HepG2 (cell line): ENCODE data around the gene KCNJ14. TPM values are rescaled to one million over a fixed set of nuclear protein-coding genes. Genes with fewer than 3 reads are reported as not detected.

Experiments used
- FOXA3 ChIP-seq: IDR thresholded peaks from 2 replicates; pipeline ENCODE4 v1.6.1; 2016; ENCODE audit warnings: missing genetic modification reagents, missing compliant biosample characterization
- MATR3 ChIP-seq: sonication (generic); formaldehyde crosslinking; IDR thresholded peaks from 2 replicates; pipeline ENCODE4 v1.4.0; 2020; ENCODE audit warnings: missing genetic modification reagents
- MED8 ChIP-seq: sonication (generic); formaldehyde crosslinking; IDR thresholded peaks from 2 replicates; pipeline ENCODE4 v1.8.1; 2023; ENCODE audit warnings: mild to moderate bottlenecking, missing genetic modification reagents; ENCODE audit not compliant: insufficient replicate concordance
- SATB2 ChIP-seq: sonication (generic); formaldehyde crosslinking; IDR thresholded peaks from 2 replicates; pipeline ENCODE4 v1.5.0; 2020; ENCODE audit warnings: missing genetic modification reagents
- SKI ChIP-seq: fragments of 450-650 bp; IDR thresholded peaks from one replicate; pipeline ENCODE4 v1.6.1; 2018; ENCODE audit warnings: mild to moderate bottlenecking; ENCODE audit not compliant: partially characterized antibody
- TEAD3 ChIP-seq: optimal IDR thresholded peaks from 2 replicates; pipeline ENCODE3; 2016; ENCODE audit warnings: borderline replicate concordance
- TRIM24 ChIP-seq: sonication (generic); formaldehyde crosslinking; IDR thresholded peaks from 2 replicates; pipeline ENCODE4 v1.8.0; 2022; ENCODE audit warnings: mild to moderate bottlenecking, missing genetic modification reagents
- ZBTB3 ChIP-seq: sonication (generic); formaldehyde crosslinking; IDR thresholded peaks from 2 replicates; pipeline ENCODE4 v1.4.0; 2020; ENCODE audit warnings: low read depth, mild to moderate bottlenecking, moderate library complexity, missing genetic modification reagents, borderline replicate concordance
- ZFP37 ChIP-seq: sonication (generic); formaldehyde crosslinking; IDR thresholded peaks from 2 replicates; pipeline ENCODE4 v1.4.0; 2020; ENCODE audit warnings: missing genetic modification reagents, borderline replicate concordance
- ZKSCAN5 ChIP-seq: sonication (generic); formaldehyde crosslinking; IDR thresholded peaks from 2 replicates; pipeline ENCODE4 v1.5.1; 2020; ENCODE audit warnings: mild to moderate bottlenecking, missing genetic modification reagents
- ZNF10 ChIP-seq: sonication (generic); formaldehyde crosslinking; IDR thresholded peaks from 2 replicates; pipeline ENCODE4 v1.4.0; 2020; ENCODE audit warnings: mild to moderate bottlenecking, low read depth, missing genetic modification reagents, borderline replicate concordance
- ZNF20 ChIP-seq: sonication (generic); formaldehyde crosslinking; IDR thresholded peaks from 2 replicates; pipeline ENCODE4 v1.4.0; 2020; ENCODE audit warnings: mild to moderate bottlenecking, moderate library complexity, missing genetic modification reagents
- ZNF224 ChIP-seq: sonication (generic); formaldehyde crosslinking; IDR thresholded peaks from 2 replicates; pipeline ENCODE4 v1.5.0; 2020; ENCODE audit warnings: mild to moderate bottlenecking, missing genetic modification reagents
- ZNF230 ChIP-seq: sonication (generic); formaldehyde crosslinking; IDR thresholded peaks from 2 replicates; pipeline ENCODE4 v1.4.0; 2020; ENCODE audit warnings: mild to moderate bottlenecking, missing genetic modification reagents
- polyA plus RNA-seq, 8 experiments: library from polyadenylated mRNA; depleted of rRNA in 3 of 8; stranded (reverse) in 7 of 8; unstranded in 1 of 8; fragments of >200 nt; fragmentation: Illumina TruSeq in 4 of 8; extraction: Trizol in 4 of 8; gene quantifications; 2 replicates each; pipeline versions ENCODE4 v1.2.1 to v1.2.3, GENCODE V29; 2011 to 2016; ENCODE audit warnings: low read depth in 4 of 8, missing spikeins in 1 of 8, mixed read lengths in 1 of 8; ENCODE audit not compliant: insufficient read depth in 1 of 8
- total RNA-seq, 5 experiments: library from RNA; depleted of rRNA; stranded (reverse); fragments of >200 nt; fragmentation: Illumina TruSeq; extraction: Trizol; gene quantifications; 2 replicates each; pipeline ENCODE4 v1.2.3, GENCODE V29; 2016; ENCODE audit warnings: low read depth in 1 of 5
- TF ChIP-seq, protein P1 (sequence below): sonication (generic); IDR thresholded peaks from 2 replicates; pipeline ENCODE4 v1.6.1; 2016; ENCODE audit warnings: low read depth, borderline replicate concordance
- TF ChIP-seq, protein P2 (sequence below): sonication (generic); formaldehyde crosslinking; IDR thresholded peaks from 2 replicates; pipeline ENCODE4 v1.4.0; 2020; ENCODE audit warnings: missing genetic modification reagents, borderline replicate concordance
- TF ChIP-seq, protein P3 (sequence below): sonication (generic); formaldehyde crosslinking; IDR thresholded peaks from 2 replicates; pipeline ENCODE4 v1.5.0; 2020; ENCODE audit warnings: missing genetic modification reagents
- TF ChIP-seq, protein P4 (sequence below): sonication (generic); formaldehyde crosslinking; conservative IDR thresholded peaks from 2 replicates; pipeline ENCODE4 v1.5.0; 2020; ENCODE audit warnings: missing genetic modification reagents
- TF ChIP-seq, protein P5 (sequence below): sonication (generic); formaldehyde crosslinking; IDR thresholded peaks from 2 replicates; pipeline ENCODE4 v1.8.0; 2022; ENCODE audit warnings: mild to moderate bottlenecking, missing genetic modification reagents, moderate library complexity
- TF ChIP-seq, protein P6 (sequence below): sonication (generic); formaldehyde crosslinking; IDR thresholded peaks from 2 replicates; pipeline ENCODE4 v1.8.0; 2022; ENCODE audit warnings: mild to moderate bottlenecking, missing genetic modification reagents, moderate library complexity

KCNJ14 gene
- total and polyA plus RNA-seq, 2 of the 13 experiments (the other 11 are each of a cell fraction or from before 2014, with no cell fraction given): 0.20 to 0.51 TPM

DNA sequence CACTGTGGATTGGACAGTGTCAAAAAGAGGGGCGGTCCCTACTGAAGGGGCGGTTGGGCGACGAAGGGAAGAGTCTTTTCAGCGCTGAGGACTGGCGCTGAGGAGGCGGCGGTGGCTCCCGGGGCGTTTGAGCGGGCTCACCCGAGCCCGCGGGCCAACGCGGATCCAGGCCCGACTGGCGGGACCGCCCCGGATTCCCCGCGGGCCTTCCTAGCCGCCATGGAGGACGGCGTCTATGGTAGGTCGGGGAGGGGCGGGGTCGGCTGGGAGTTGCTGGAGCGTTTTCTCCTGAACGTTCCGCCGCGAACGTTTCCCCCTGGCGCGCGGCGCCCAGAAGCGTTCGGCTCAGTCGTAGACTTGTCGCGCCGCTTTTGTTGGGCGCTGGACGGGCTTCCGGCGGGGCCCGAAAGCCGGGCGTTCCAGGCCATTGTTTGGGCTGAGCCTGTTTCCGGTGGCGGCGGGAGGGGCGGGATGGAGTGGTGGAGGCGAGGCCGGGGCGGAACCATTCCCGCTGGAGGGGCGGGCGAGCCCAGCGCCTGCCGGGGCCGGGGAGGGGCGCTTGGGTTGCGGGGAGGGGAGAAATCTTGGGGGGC lies 14.0 kb downstream of the KCNJ14 start, which contains the start of gene CYTH2 (continued):
- TF ChIP-seq, protein P1, sequence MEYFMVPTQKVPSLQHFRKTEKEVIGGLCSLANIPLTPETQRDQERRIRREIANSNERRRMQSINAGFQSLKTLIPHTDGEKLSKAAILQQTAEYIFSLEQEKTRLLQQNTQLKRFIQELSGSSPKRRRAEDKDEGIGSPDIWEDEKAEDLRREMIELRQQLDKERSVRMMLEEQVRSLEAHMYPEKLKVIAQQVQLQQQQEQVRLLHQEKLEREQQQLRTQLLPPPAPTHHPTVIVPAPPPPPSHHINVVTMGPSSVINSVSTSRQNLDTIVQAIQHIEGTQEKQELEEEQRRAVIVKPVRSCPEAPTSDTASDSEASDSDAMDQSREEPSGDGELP: no peak
- TF ChIP-seq ZNF10: no peak
- TF ChIP-seq ZNF224 (CRISPR knock-in tag): no peak
- TF ChIP-seq TEAD3 (CRISPR knock-in tag): no peak
- TF ChIP-seq MED8 (CRISPR knock-in tag): no peak
- TF ChIP-seq ZNF20: no peak
- TF ChIP-seq, protein P2, sequence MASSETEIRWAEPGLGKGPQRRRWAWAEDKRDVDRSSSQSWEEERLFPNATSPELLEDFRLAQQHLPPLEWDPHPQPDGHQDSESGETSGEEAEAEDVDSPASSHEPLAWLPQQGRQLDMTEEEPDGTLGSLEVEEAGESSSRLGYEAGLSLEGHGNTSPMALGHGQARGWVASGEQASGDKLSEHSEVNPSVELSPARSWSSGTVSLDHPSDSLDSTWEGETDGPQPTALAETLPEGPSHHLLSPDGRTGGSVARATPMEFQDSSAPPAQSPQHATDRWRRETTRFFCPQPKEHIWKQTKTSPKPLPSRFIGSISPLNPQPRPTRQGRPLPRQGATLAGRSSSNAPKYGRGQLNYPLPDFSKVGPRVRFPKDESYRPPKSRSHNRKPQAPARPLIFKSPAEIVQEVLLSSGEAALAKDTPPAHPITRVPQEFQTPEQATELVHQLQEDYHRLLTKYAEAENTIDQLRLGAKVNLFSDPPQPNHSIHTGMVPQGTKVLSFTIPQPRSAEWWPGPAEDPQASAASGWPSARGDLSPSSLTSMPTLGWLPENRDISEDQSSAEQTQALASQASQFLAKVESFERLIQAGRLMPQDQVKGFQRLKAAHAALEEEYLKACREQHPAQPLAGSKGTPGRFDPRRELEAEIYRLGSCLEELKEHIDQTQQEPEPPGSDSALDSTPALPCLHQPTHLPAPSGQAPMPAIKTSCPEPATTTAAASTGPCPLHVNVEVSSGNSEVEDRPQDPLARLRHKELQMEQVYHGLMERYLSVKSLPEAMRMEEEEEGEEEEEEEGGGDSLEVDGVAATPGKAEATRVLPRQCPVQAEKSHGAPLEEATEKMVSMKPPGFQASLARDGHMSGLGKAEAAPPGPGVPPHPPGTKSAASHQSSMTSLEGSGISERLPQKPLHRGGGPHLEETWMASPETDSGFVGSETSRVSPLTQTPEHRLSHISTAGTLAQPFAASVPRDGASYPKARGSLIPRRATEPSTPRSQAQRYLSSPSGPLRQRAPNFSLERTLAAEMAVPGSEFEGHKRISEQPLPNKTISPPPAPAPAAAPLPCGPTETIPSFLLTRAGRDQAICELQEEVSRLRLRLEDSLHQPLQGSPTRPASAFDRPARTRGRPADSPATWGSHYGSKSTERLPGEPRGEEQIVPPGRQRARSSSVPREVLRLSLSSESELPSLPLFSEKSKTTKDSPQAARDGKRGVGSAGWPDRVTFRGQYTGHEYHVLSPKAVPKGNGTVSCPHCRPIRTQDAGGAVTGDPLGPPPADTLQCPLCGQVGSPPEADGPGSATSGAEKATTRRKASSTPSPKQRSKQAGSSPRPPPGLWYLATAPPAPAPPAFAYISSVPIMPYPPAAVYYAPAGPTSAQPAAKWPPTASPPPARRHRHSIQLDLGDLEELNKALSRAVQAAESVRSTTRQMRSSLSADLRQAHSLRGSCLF (CRISPR knock-in tag): no peak
- no peak for TF ChIP-seq ZNF230 (CRISPR knock-in tag)
- TF ChIP-seq ZBTB3: no peak
- TF ChIP-seq MATR3 (CRISPR knock-in tag): no peak
- no peak for TF ChIP-seq FOXA3 (CRISPR knock-in tag)
- TF ChIP-seq SKI: no peak
- TF ChIP-seq SATB2 (CRISPR knock-in tag): no peak
- no peak; the same call in 1 of the 2 replicates for TF ChIP-seq ZFP37 (CRISPR knock-in tag)
- TF ChIP-seq ZKSCAN5 (CRISPR knock-in tag): no peak
- TF ChIP-seq, protein P3, sequence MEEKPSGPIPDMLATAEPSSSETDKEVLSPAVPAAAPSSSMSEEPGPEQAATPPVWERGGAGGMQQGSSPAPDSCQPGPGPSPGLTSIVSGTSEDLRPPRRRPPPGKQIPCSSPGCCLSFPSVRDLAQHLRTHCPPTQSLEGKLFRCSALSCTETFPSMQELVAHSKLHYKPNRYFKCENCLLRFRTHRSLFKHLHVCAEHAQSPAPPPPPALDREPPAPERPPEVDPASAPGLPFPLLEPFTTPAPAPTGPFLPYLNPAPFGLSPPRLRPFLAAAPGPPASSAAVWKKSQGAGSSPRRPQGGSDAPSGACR: peak; percentile 89
- TF ChIP-seq, protein P4, sequence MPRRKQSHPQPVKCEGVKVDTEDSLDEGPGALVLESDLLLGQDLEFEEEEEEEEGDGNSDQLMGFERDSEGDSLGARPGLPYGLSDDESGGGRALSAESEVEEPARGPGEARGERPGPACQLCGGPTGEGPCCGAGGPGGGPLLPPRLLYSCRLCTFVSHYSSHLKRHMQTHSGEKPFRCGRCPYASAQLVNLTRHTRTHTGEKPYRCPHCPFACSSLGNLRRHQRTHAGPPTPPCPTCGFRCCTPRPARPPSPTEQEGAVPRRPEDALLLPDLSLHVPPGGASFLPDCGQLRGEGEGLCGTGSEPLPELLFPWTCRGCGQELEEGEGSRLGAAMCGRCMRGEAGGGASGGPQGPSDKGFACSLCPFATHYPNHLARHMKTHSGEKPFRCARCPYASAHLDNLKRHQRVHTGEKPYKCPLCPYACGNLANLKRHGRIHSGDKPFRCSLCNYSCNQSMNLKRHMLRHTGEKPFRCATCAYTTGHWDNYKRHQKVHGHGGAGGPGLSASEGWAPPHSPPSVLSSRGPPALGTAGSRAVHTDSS: no peak
- TF ChIP-seq, protein P5, sequence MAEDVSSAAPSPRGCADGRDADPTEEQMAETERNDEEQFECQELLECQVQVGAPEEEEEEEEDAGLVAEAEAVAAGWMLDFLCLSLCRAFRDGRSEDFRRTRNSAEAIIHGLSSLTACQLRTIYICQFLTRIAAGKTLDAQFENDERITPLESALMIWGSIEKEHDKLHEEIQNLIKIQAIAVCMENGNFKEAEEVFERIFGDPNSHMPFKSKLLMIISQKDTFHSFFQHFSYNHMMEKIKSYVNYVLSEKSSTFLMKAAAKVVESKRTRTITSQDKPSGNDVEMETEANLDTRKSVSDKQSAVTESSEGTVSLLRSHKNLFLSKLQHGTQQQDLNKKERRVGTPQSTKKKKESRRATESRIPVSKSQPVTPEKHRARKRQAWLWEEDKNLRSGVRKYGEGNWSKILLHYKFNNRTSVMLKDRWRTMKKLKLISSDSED: no peak
- TF ChIP-seq, protein P6, sequence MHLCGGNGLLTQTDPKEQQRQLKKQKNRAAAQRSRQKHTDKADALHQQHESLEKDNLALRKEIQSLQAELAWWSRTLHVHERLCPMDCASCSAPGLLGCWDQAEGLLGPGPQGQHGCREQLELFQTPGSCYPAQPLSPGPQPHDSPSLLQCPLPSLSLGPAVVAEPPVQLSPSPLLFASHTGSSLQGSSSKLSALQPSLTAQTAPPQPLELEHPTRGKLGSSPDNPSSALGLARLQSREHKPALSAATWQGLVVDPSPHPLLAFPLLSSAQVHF (CRISPR knock-in tag): no peak
- no peak for TF ChIP-seq TRIM24
